Peyer's patch (tissue), 4 donors: ENCODE measurements around the gene CALY. TPM values are rescaled to one million over a fixed set of nuclear protein-coding genes. Genes with fewer than 3 reads are reported as not detected.

Experiments
- DNase-seq, 3 donors: peaks; one replicate each; pipeline ENCODE4 v3.0.0-alpha.2; 2017 to 2019
- H3K27ac ChIP-seq, 4 donors: fragments of 200-600 bp; sonication (generic); one replicate each; pipeline ENCODE4 v1.5.1; 2016 to 2019
- H3K27me3 ChIP-seq, 2 donors: fragments of 200-600 bp; sonication (generic); one replicate each; pipeline ENCODE4 v1.5.1; 2019
- H3K36me3 ChIP-seq, 3 donors: fragments of 200-600 bp; sonication (generic); one replicate each; pipeline ENCODE4 v1.5.1; 2016 to 2019
- H3K4me1 ChIP-seq, 4 donors: fragments of 200-600 bp; sonication (generic); one replicate each; pipeline ENCODE4 v1.5.1; 2016 to 2019
- H3K4me3 ChIP-seq, 4 donors: fragments of 200-600 bp; sonication (generic); 1 replicate in 3 of 4; 2 replicates in 1 of 4; pipeline ENCODE4 v1.5.1; 2016 to 2019; ENCODE audit warnings: mild to moderate bottlenecking in 1 of 4
- H3K9me3 ChIP-seq, 4 donors: fragments of 200-600 bp; sonication (generic); one replicate each; pipeline ENCODE4 v1.5.1; 2016 to 2019; ENCODE audit warnings: mild to moderate bottlenecking in 1 of 4
- CTCF ChIP-seq, 6 experiments: fragments of 450-650 bp in 4 of 6; fragments of 200-600 bp in 2 of 6; sonication (generic) in 1 of 6; IDR thresholded peaks; one replicate each; pipeline ENCODE4 v1.5.1; 2017 to 2019; ENCODE audit warnings: antibody characterized with exemption in 6 of 6, mild to moderate bottlenecking in 3 of 6, moderate library complexity in 1 of 6
- POLR2A ChIP-seq, 2 donors: fragments of 450-650 bp; IDR thresholded peaks; one replicate each; pipeline ENCODE4 v1.5.1; 2017; ENCODE audit warnings: antibody characterized with exemption in 2 of 2, mild to moderate bottlenecking in 2 of 2, moderate library complexity in 2 of 2
- total RNA-seq, 4 donors: library from RNA; depleted of rRNA; stranded (reverse); fragments of >200 nt; gene quantifications; one replicate each; pipeline ENCODE4 v1.1.0, GENCODE V29; 2016

CALY gene
- 1 to 10 TPM in 2 of 4 donors, under 1 TPM in 1, not detected in 1; 0.88 to 1.6 (median 1.5) TPM for total RNA-seq

GRCh38 chr10:133336577-133337369 lies at the start of gene CALY:
TSS of gene CALY (minus strand) at chr10:133336896. CDS start at chr10:133328989, 7,907 bp downstream.
- Histone ChIP-seq H3K4me3 (peak within 1 kb of the TSS; percentile 39 to 50 (median 50)), H3K9me3 (no peaks in the 10 kb centered on the region), H3K27me3 (peaks cover 0 to 25% of the 10 kb centered on the region in 2 donors), H3K27ac (peak within 1 kb of the TSS; percentile 31 to 59 (median 42)), H3K36me3 (no peaks in the 10 kb centered on the region), H3K4me1 (peaks cover 0 to 26% (median 13%) of the 10 kb centered on the region in 4 donors)
- DNase-seq, result peak; percentile 66 to 89 (median 71)
- TF ChIP-seq CTCF (IDR thresholded peaks at IDR 0.05) (no peak), POLR2A (IDR thresholded peaks at IDR 0.05) (no peak)

GRCh38 chr10:133385214-133385613 lies 48.5 kb upstream of the CALY start:
- Histone ChIP-seq H3K9me3 (no peaks in the 10 kb centered on the region), H3K27ac (no peak overlapping the region), H3K4me3 (no peak overlapping the region), H3K27me3 (no peaks in the 10 kb centered on the region), H3K36me3 (peaks cover 0 to 16% (median 0%) of the 10 kb centered on the region in 3 donors), H3K4me1 (peaks cover 0 to 11% (median under 1%) of the 10 kb centered on the region in 4 donors)
- peak in 1 of 3 donors; percentile 36 for DNase-seq
- TF ChIP-seq CTCF (IDR thresholded peaks at IDR 0.05) (no peak), POLR2A (IDR thresholded peaks at IDR 0.05) (no peak)

- Histone ChIP-seq H3K36me3 (peaks cover 0 to 11% (median 0%) of the 10 kb centered on the region in 3 donors), H3K27ac (no peak overlapping the region), H3K27me3 (no peaks in the 10 kb centered on the region), H3K4me1 (peaks cover 0 to 19% (median 3%) of the 10 kb centered on the region in 4 donors), H3K9me3 (no peaks in the 10 kb centered on the region), H3K4me3 (no peak overlapping the region)
- TF ChIP-seq POLR2A (IDR thresholded peaks at IDR 0.05) (no peak), CTCF (IDR thresholded peaks at IDR 0.05) (no peak)
- peak in 1 of 3 donors; percentile 26 for DNase-seq
These were observed 47.4 kb upstream of the CALY start for GRCh38 chr10:133384071-133384470.

GRCh38 chr10:133383551-133383950 lies 46.9 kb upstream of the CALY start:
- H3K4me3 ChIP-seq, result no peak overlapping the region
- no peak overlapping the region for H3K27ac ChIP-seq
- no peak for DNase-seq
- no peaks in the 10 kb centered on the region for H3K9me3 ChIP-seq
- TF ChIP-seq POLR2A (IDR thresholded peaks at IDR 0.05) (no peak), CTCF (IDR thresholded peaks at IDR 0.05) (no peak)
- no peaks in the 10 kb centered on the region for H3K27me3 ChIP-seq
- peaks cover 0 to 11% (median 0%) of the 10 kb centered on the region in 3 donors for H3K36me3 ChIP-seq
- peaks cover 0 to 19% (median 3%) of the 10 kb centered on the region in 4 donors for H3K4me1 ChIP-seq

GRCh38 chr10:133381036-133381435 lies 44.3 kb upstream of the CALY start:
- Histone ChIP-seq H3K4me1 (peaks cover 0 to 30% (median 5%) of the 10 kb centered on the region in 4 donors), H3K27me3 (no peaks in the 10 kb centered on the region), H3K27ac (no peak overlapping the region), H3K9me3 (no peaks in the 10 kb centered on the region), H3K36me3 (peaks cover 0 to 11% (median 0%) of the 10 kb centered on the region in 3 donors), H3K4me3 (no peak overlapping the region)
- no peak for TF ChIP-seq CTCF (IDR thresholded peaks at IDR 0.05)
- DNase-seq, result peak in 1 of 3 donors; percentile 39
